ENCODE results near the gene SFMBT1. TPM values are rescaled to one million over a fixed set of nuclear protein-coding genes. Genes with fewer than 3 reads are reported as not detected.

Gene SFMBT1
- total and polyA plus RNA-seq, 2 experiments from 2014 or later, result 8.5 to 18.1 TPM

- no peak overlapping the region for H3K4me2 ChIP-seq
- no peak overlapping the region for H3K4me3 ChIP-seq
- no peaks in the 10 kb centered on the region for H3K27me3 ChIP-seq
- H4K20me1 ChIP-seq (ENCODE audit: insufficient read depth, poor library complexity, severe bottlenecking), result no peaks in the 10 kb centered on the region
- H3K79me2 ChIP-seq, result peaks cover 82% of the 10 kb centered on the region
- no peak overlapping the region for H2AFZ ChIP-seq
- no peaks in the 10 kb centered on the region for H3K9me3 ChIP-seq (ENCODE audit: low read depth)
- no peak for TF ChIP-seq EZH2 (IDR thresholded peaks at IDR 0.05; ENCODE audit: borderline replicate concordance)
- no peak for TF ChIP-seq EZH2phosphoT487 (IDR thresholded peaks at IDR 0.05; ENCODE audit: low read depth, severe bottlenecking, unreplicated experiment)
- no peak for TF ChIP-seq CTCF (IDR thresholded peaks at IDR 0.05; ENCODE audit: poor library complexity)
- no peak for DNase-seq (ENCODE audit: low spot score)
- no peaks in the 10 kb centered on the region for H3K4me1 ChIP-seq (ENCODE audit: insufficient read depth)
- H3K9me2 ChIP-seq (replicated peaks; ENCODE audit: insufficient read depth), result no peaks in the 10 kb centered on the region
- H3K27ac ChIP-seq, result no peak overlapping the region
- WGBS (ENCODE audit: low lambda C conversion rate, missing lambda C conversion rate), result 91% methylated on average over 4 of the region's 4 CpGs
- H3K36me3 ChIP-seq (replicated peaks; ENCODE audit: insufficient read depth, low read depth), result no peaks in the 10 kb centered on the region
Observed at GRCh38 chr3:53027254-53027844, 18.5 kb downstream of the SFMBT1 start.

- 82% methylated on average over 10 of the region's 10 CpGs for WGBS (ENCODE audit: low lambda C conversion rate, missing lambda C conversion rate)
- Histone ChIP-seq H3K27me3 (no peaks in the 10 kb centered on the region), H3K4me3 (no peak overlapping the region), H3K27ac (no peak overlapping the region), H3K36me3 (replicated peaks; ENCODE audit: insufficient read depth, low read depth) (no peaks in the 10 kb centered on the region), H2AFZ (no peak overlapping the region), H3K9me3 (ENCODE audit: low read depth) (no peaks in the 10 kb centered on the region), H4K20me1 (ENCODE audit: insufficient read depth, poor library complexity, severe bottlenecking) (no peaks in the 10 kb centered on the region), H3K4me1 (ENCODE audit: insufficient read depth) (no peaks in the 10 kb centered on the region), H3K9me2 (replicated peaks; ENCODE audit: insufficient read depth) (no peaks in the 10 kb centered on the region), H3K4me2 (no peak overlapping the region), H3K79me2 (peaks cover 80% of the 10 kb centered on the region)
- no peak for DNase-seq (ENCODE audit: low spot score)
- TF ChIP-seq CTCF (IDR thresholded peaks at IDR 0.05; ENCODE audit: poor library complexity), result no peak
- TF ChIP-seq EZH2 (IDR thresholded peaks at IDR 0.05; ENCODE audit: borderline replicate concordance), result no peak
- no peak for TF ChIP-seq EZH2phosphoT487 (IDR thresholded peaks at IDR 0.05; ENCODE audit: low read depth, severe bottlenecking, unreplicated experiment)
Observed at GRCh38 chr3:53026382-53027162, 19.3 kb downstream of the SFMBT1 start.

- no peaks in the 10 kb centered on the region for H3K9me2 ChIP-seq (replicated peaks; ENCODE audit: insufficient read depth)
- DNase-seq (ENCODE audit: low spot score), result no peak
- H3K4me3 ChIP-seq, result no peak overlapping the region
- H3K79me2 ChIP-seq, result peaks cover 83% of the 10 kb centered on the region
- no peaks in the 10 kb centered on the region for H3K4me1 ChIP-seq (ENCODE audit: insufficient read depth)
- H3K27ac ChIP-seq, result no peak overlapping the region
- no peaks in the 10 kb centered on the region for H3K27me3 ChIP-seq
- no peaks in the 10 kb centered on the region for H3K9me3 ChIP-seq (ENCODE audit: low read depth)
- H2AFZ ChIP-seq, result no peak overlapping the region
- H4K20me1 ChIP-seq (ENCODE audit: insufficient read depth, poor library complexity, severe bottlenecking), result no peaks in the 10 kb centered on the region
- no peak for TF ChIP-seq CTCF (IDR thresholded peaks at IDR 0.05; ENCODE audit: poor library complexity)
- no peak for TF ChIP-seq EZH2phosphoT487 (IDR thresholded peaks at IDR 0.05; ENCODE audit: low read depth, severe bottlenecking, unreplicated experiment)
- no peak for TF ChIP-seq EZH2 (IDR thresholded peaks at IDR 0.05; ENCODE audit: borderline replicate concordance)
- no peak overlapping the region for H3K4me2 ChIP-seq
- no peaks in the 10 kb centered on the region for H3K36me3 ChIP-seq (replicated peaks; ENCODE audit: insufficient read depth, low read depth)
- 87% methylated on average over 6 of the region's 6 CpGs for WGBS (ENCODE audit: low lambda C conversion rate, missing lambda C conversion rate)
Observed at GRCh38 chr3:53024315-53024714, 21.6 kb downstream of the SFMBT1 start.

All from hepatocyte (in vitro differentiated cells).